ENCODE results near the gene DNASE1L3. TPM values are rescaled to one million over a fixed set of nuclear protein-coding genes. Genes with fewer than 3 reads are reported as not detected.

DNASE1L3 gene
- total and polyA plus RNA-seq, 2 of the 4 experiments (the other 2 are of a cell fraction): not detected

- TF ChIP-seq CTCF (conservative IDR thresholded peaks at IDR 0.05; ENCODE audit: low read depth, low read length) (no peak), POLR2A (IDR thresholded peaks at IDR 0.05; ENCODE audit: low read depth, low read length) (no peak)
These were observed 31.3 kb downstream of the DNASE1L3 start (continued) for GRCh38 chr3:58179235-58180098.

Data from IMR-90 (cell line).